Mesendoderm (in vitro differentiated cells): ENCODE measurements around the gene ABCA4.
A peak's percentile ranks its signal among the peaks of the same experiment; 100 is the strongest.
"Not testable (repeated sequence)": the region's sequence is repeated elsewhere in the genome, so short reads cannot be mapped to it uniquely, and the experiment has no call there.

Experiments used
- DNase-seq: peaks from one replicate; pipeline ENCODE4 v3.0.0; 2013
- H2AK5ac ChIP-seq: 2 replicates; pipeline ENCODE4 v1.6.1; 2013; ENCODE audit warnings: low read length, inconsistent platforms
- H2BK120ac ChIP-seq: 2 replicates; pipeline ENCODE4 v1.6.1; 2013; ENCODE audit warnings: low read depth, mild to moderate bottlenecking, low read length, moderate library complexity, mixed read lengths
- H2BK15ac ChIP-seq: replicated peaks from 2 replicates; pipeline ENCODE4 v1.6.1; 2013; ENCODE audit warnings: low read depth, mild to moderate bottlenecking, moderate library complexity
- H2BK5ac ChIP-seq: 2 replicates; pipeline ENCODE4 v1.6.1; 2013; ENCODE audit warnings: low read length, inconsistent platforms
- H3K18ac ChIP-seq: 2 replicates; pipeline ENCODE4 v1.6.1; 2013; ENCODE audit warnings: mild to moderate bottlenecking, low read length, mixed read lengths
- H3K23ac ChIP-seq: one replicate; pipeline ENCODE4 v1.6.1; 2013; ENCODE audit warnings: low read length
- H3K27ac ChIP-seq: 2 replicates; pipeline ENCODE4 v1.5.1; 2013; ENCODE audit warnings: low read depth, mild to moderate bottlenecking, inconsistent platforms, low read length, moderate library complexity
- H3K27me3 ChIP-seq: 2 replicates; pipeline ENCODE4 v1.6.1; 2013; ENCODE audit warnings: low read length, control low read depth, mild to moderate bottlenecking, inconsistent platforms; ENCODE audit not compliant: insufficient read depth, poor library complexity
- H3K36me3 ChIP-seq: 2 replicates; pipeline ENCODE4 v1.6.1; 2013; ENCODE audit warnings: low read length, inconsistent platforms; ENCODE audit not compliant: control insufficient read depth, insufficient read depth
- H3K4ac ChIP-seq: one replicate; pipeline ENCODE4 v1.6.1; 2013; ENCODE audit warnings: low read depth, mild to moderate bottlenecking, low read length, moderate library complexity
- H3K4me1 ChIP-seq: 2 replicates; pipeline ENCODE4 v1.6.1; 2013; ENCODE audit warnings: low read depth, low read length, inconsistent platforms; ENCODE audit not compliant: control insufficient read depth
- H3K4me2 ChIP-seq: 2 replicates; pipeline ENCODE4 v1.6.1; 2013; ENCODE audit warnings: low read length
- H3K4me3 ChIP-seq: 2 replicates; pipeline ENCODE4 v1.5.1; 2013; ENCODE audit warnings: mild to moderate bottlenecking, low read length
- H3K56ac ChIP-seq: one replicate; pipeline ENCODE4 v1.6.1; 2013; ENCODE audit warnings: low read length
- H3K79me1 ChIP-seq: 2 replicates; pipeline ENCODE4 v1.6.1; 2013; ENCODE audit warnings: low read length, inconsistent platforms
- H3K79me2 ChIP-seq: 2 replicates; pipeline ENCODE4 v1.6.1; 2013; ENCODE audit warnings: mild to moderate bottlenecking, low read length; ENCODE audit not compliant: control insufficient read depth, insufficient read depth
- H3K9ac ChIP-seq: 2 replicates; pipeline ENCODE4 v1.6.1; 2013; ENCODE audit warnings: low read length, inconsistent platforms
- H4K5ac ChIP-seq: one replicate; pipeline ENCODE4 v1.6.1; 2013; ENCODE audit warnings: low read length
- H4K8ac ChIP-seq: one replicate; pipeline ENCODE4 v1.6.1; 2013; ENCODE audit warnings: low read depth, mild to moderate bottlenecking, control low read depth, low read length, moderate library complexity
- WGBS: extraction: QIAGEN DNeasy Blood & Tissue Kit; methylation state at CpG from one replicate; pipeline ENCODE4 v1.1.7; 2013; ENCODE audit warnings: low lambda C conversion rate, missing lambda C conversion rate; ENCODE audit not compliant: insufficient coverage; ENCODE audit errors: extremely low coverage; 5-methylcytosine and 5-hydroxymethylcytosine counted together

ABCA4 gene

GRCh38 chr1:94160811-94161210, 39.9 kb upstream of the ABCA4 start:
- H3K79me1 ChIP-seq: no peaks in the 10 kb centered on the region
- H3K4ac ChIP-seq: no peak overlapping the region
- no peak overlapping the region for H2AK5ac ChIP-seq
- H2BK5ac ChIP-seq: no peak overlapping the region
- H3K23ac ChIP-seq: no peak overlapping the region
- H3K36me3 ChIP-seq: no peaks in the 10 kb centered on the region
- H4K8ac ChIP-seq: no peak overlapping the region
- no peak overlapping the region for H2BK15ac ChIP-seq
- H3K9ac ChIP-seq: no peak overlapping the region
- no peak overlapping the region for H3K4me3 ChIP-seq
- H3K4me2 ChIP-seq: no peak overlapping the region
- no CpG with 5 or more reads among the region's 4 CpGs for WGBS
- H2BK120ac ChIP-seq: no peak overlapping the region
- H3K79me2 ChIP-seq: no peaks in the 10 kb centered on the region
- no peak overlapping the region for H3K18ac ChIP-seq
- H3K27ac ChIP-seq: no peak overlapping the region
- peaks cover 2% of the 10 kb centered on the region for H3K4me1 ChIP-seq
- H3K56ac ChIP-seq: no peak overlapping the region
- no peaks in the 10 kb centered on the region for H3K27me3 ChIP-seq
- no peak overlapping the region for H4K5ac ChIP-seq
- DNase-seq: peak; percentile 86

- Histone ChIP-seq H3K23ac (no peak overlapping the region), H4K5ac (no peak overlapping the region), H3K79me1 (no peaks in the 10 kb centered on the region), H3K79me2 (no peaks in the 10 kb centered on the region), H3K36me3 (no peaks in the 10 kb centered on the region), H3K27ac (no peak overlapping the region), H3K4me3 (no peak overlapping the region), H3K4ac (no peak overlapping the region), H2BK5ac (no peak overlapping the region), H3K4me1 (peaks cover 2% of the 10 kb centered on the region), H3K27me3 (no peaks in the 10 kb centered on the region), H3K4me2 (no peak overlapping the region), H4K8ac (no peak overlapping the region), H2BK120ac (no peak overlapping the region), H2AK5ac (no peak overlapping the region), H2BK15ac (no peak overlapping the region), H3K56ac (no peak overlapping the region), H3K18ac (no peak overlapping the region), H3K9ac (no peak overlapping the region)
- 100% methylated on average over 1 of the region's 1 CpG for WGBS
- no peak for DNase-seq
Observed at GRCh38 chr1:94156096-94156625, 35.2 kb upstream of the ABCA4 start.

GRCh38 chr1:94154989-94155388, 34.0 kb upstream of the ABCA4 start:
- no peak for DNase-seq
- H4K8ac ChIP-seq: no peak overlapping the region
- no peaks in the 10 kb centered on the region for H3K27me3 ChIP-seq
- H4K5ac ChIP-seq: no peak overlapping the region
- no peak overlapping the region for H3K56ac ChIP-seq
- H3K9ac ChIP-seq: no peak overlapping the region
- H3K4me2 ChIP-seq: no peak overlapping the region
- H3K4ac ChIP-seq: no peak overlapping the region
- H3K23ac ChIP-seq: no peak overlapping the region
- H3K36me3 ChIP-seq: no peaks in the 10 kb centered on the region
- H2BK120ac ChIP-seq: no peak overlapping the region
- no peak overlapping the region for H2AK5ac ChIP-seq
- no peak overlapping the region for H3K18ac ChIP-seq
- H3K79me1 ChIP-seq: no peaks in the 10 kb centered on the region
- no peak overlapping the region for H3K27ac ChIP-seq
- no peaks in the 10 kb centered on the region for H3K79me2 ChIP-seq
- H2BK15ac ChIP-seq: no peak overlapping the region
- no peak overlapping the region for H3K4me3 ChIP-seq
- H2BK5ac ChIP-seq: no peak overlapping the region
- H3K4me1 ChIP-seq: peaks cover under 1% of the 10 kb centered on the region
- no CpG with 5 or more reads among the region's 1 CpG for WGBS

GRCh38 chr1:94153133-94153532, 32.2 kb upstream of the ABCA4 start:
- WGBS: no CpG with 5 or more reads among the region's 1 CpG
- Histone ChIP-seq H4K8ac (no peak overlapping the region), H3K79me1 (no peaks in the 10 kb centered on the region), H2AK5ac (no peak overlapping the region), H3K4me1 (peaks cover 2% of the 10 kb centered on the region), H2BK15ac (no peak overlapping the region), H3K4me3 (no peak overlapping the region), H2BK5ac (no peak overlapping the region), H3K56ac (no peak overlapping the region), H3K23ac (no peak overlapping the region), H3K79me2 (no peaks in the 10 kb centered on the region), H3K18ac (no peak overlapping the region), H2BK120ac (no peak overlapping the region), H3K27me3 (no peaks in the 10 kb centered on the region), H3K4me2 (no peak overlapping the region), H3K27ac (no peak overlapping the region), H3K36me3 (no peaks in the 10 kb centered on the region), H4K5ac (no peak overlapping the region), H3K4ac (no peak overlapping the region), H3K9ac (no peak overlapping the region)
- DNase-seq: no peak

GRCh38 chr1:94149166-94149565, 28.2 kb upstream of the ABCA4 start:
- H3K36me3 ChIP-seq, H2AK5ac ChIP-seq, H3K79me1 ChIP-seq, H3K27ac ChIP-seq, H4K8ac ChIP-seq, H4K5ac ChIP-seq, H3K18ac ChIP-seq, H3K56ac ChIP-seq, H3K4me2 ChIP-seq, H3K23ac ChIP-seq, H2BK5ac ChIP-seq, H3K27me3 ChIP-seq, H2BK15ac ChIP-seq, H3K4me1 ChIP-seq, H3K79me2 ChIP-seq, H3K9ac ChIP-seq, H3K4ac ChIP-seq, H3K4me3 ChIP-seq: not testable (repeated sequence)
- peak; percentile 65 for DNase-seq
- H2BK120ac ChIP-seq: peak overlapping the region; percentile 88

GRCh38 chr1:94146273-94146672, 25.3 kb upstream of the ABCA4 start:
- Histone ChIP-seq H3K4me2 (no peak overlapping the region), H3K36me3 (no peaks in the 10 kb centered on the region), H2BK120ac (no peak overlapping the region), H3K23ac (no peak overlapping the region), H2BK5ac (no peak overlapping the region), H3K9ac (no peak overlapping the region), H2AK5ac (no peak overlapping the region), H3K56ac (peak overlapping the region; percentile 25), H4K8ac (no peak overlapping the region), H3K4me1 (peaks cover 2% of the 10 kb centered on the region), H3K4ac (no peak overlapping the region), H3K27ac (no peak overlapping the region), H4K5ac (no peak overlapping the region), H3K79me2 (no peaks in the 10 kb centered on the region), H3K79me1 (no peaks in the 10 kb centered on the region), H3K27me3 (no peaks in the 10 kb centered on the region), H3K4me3 (no peak overlapping the region), H2BK15ac (no peak overlapping the region), H3K18ac (no peak overlapping the region)
- WGBS: no CpG with 5 or more reads among the region's 5 CpGs
- DNase-seq: peak; percentile 29
